Smooth muscle cell (in vitro differentiated cells): ENCODE data around the gene USP48. TPM values are rescaled to one million over a fixed set of nuclear protein-coding genes. Genes with fewer than 3 reads are reported as not detected.
A peak's percentile ranks its signal among the peaks of the same experiment; 100 is the strongest.
"Not testable (repeated sequence)": the region's sequence is repeated elsewhere in the genome, so short reads cannot be mapped to it uniquely, and the experiment has no call there.

Experiments
- DNase-seq: peaks from one replicate; lab custom pipeline; 2025; ENCODE audit not compliant: unreplicated experiment; lab: John Stamatoyannopoulos, UW
- H2AFZ ChIP-seq: fragments of 200-600 bp; sonication (generic); 2 replicates; pipeline ENCODE4 v1.6.0; 2016; ENCODE audit warnings: antibody characterized with exemption, low read depth, mild to moderate bottlenecking
- H3F3A ChIP-seq: fragments of 200-600 bp; sonication (generic); 2 replicates; pipeline ENCODE4 v1.6.0; 2017; ENCODE audit warnings: antibody characterized with exemption, low read depth
- H3K27ac ChIP-seq: fragments of 200-600 bp; sonication (generic); 2 replicates; pipeline ENCODE4 v1.5.1; 2016; ENCODE audit warnings: low read depth, mild to moderate bottlenecking
- H3K27me3 ChIP-seq: fragments of 200-600 bp; sonication (generic); 2 replicates; pipeline ENCODE4 v1.6.1; 2016; ENCODE audit warnings: low read depth, mild to moderate bottlenecking
- H3K36me3 ChIP-seq: fragments of 200-600 bp; sonication (generic); 2 replicates; pipeline ENCODE4 v1.5.1; 2016; ENCODE audit warnings: low read depth
- H3K4me1 ChIP-seq: fragments of 200-600 bp; sonication (generic); 2 replicates; pipeline ENCODE4 v1.5.1; 2016; ENCODE audit warnings: low read depth
- H3K4me2 ChIP-seq: fragments of 200-600 bp; sonication (generic); 2 replicates; pipeline ENCODE4 v1.6.0; 2016; ENCODE audit warnings: mild to moderate bottlenecking
- H3K4me3 ChIP-seq: fragments of 200-600 bp; sonication (generic); 2 replicates; pipeline ENCODE4 v1.5.1; 2016; ENCODE audit warnings: mild to moderate bottlenecking
- H3K79me2 ChIP-seq: fragments of 200-600 bp; sonication (generic); 2 replicates; pipeline ENCODE4 v1.6.0; 2016; ENCODE audit warnings: low read depth, mild to moderate bottlenecking
- H3K9ac ChIP-seq: fragments of 200-600 bp; sonication (generic); 2 replicates; pipeline ENCODE4 v1.6.0; 2016; ENCODE audit warnings: low read depth
- H3K9me3 ChIP-seq: fragments of 200-600 bp; sonication (generic); replicated peaks from 2 replicates; pipeline ENCODE4 v1.5.1; 2016; ENCODE audit warnings: low read depth
- H4K20me1 ChIP-seq: fragments of 200-600 bp; sonication (generic); 2 replicates; pipeline ENCODE4 v1.6.0; 2016; ENCODE audit warnings: low read depth
- WGBS: methylation state at CpG from one replicate; pipeline ENCODE4 v1.1.7; 2016; ENCODE audit warnings: low lambda C conversion rate; 5-methylcytosine and 5-hydroxymethylcytosine counted together
- polyA plus RNA-seq: library from polyadenylated mRNA; unstranded; fragments of >200 nt; fragmentation: Nextera tagmentation; extraction: Ambion mirVana; gene quantifications from 2 replicates; pipeline ENCODE4 v1.2.1, GENCODE V29; 2016
- total RNA-seq: library from RNA; depleted of rRNA; stranded (reverse); fragments of >200 nt; gene quantifications from 2 replicates; pipeline ENCODE4 v1.2.3, GENCODE V29; 2014
- TF ChIP-seq, protein P1 (sequence below): fragments of 200-600 bp; sonication (generic); IDR thresholded peaks from 2 replicates; pipeline ENCODE4 v1.5.1; 2017; ENCODE audit warnings: borderline replicate concordance, mild to moderate bottlenecking, antibody characterized with exemption; ENCODE audit not compliant: insufficient read depth, poor library complexity, severe bottlenecking

USP48 gene
- total and polyA plus RNA-seq, 2 experiments from 2014 or later, result 34.5 to 76.0 TPM

DNA sequence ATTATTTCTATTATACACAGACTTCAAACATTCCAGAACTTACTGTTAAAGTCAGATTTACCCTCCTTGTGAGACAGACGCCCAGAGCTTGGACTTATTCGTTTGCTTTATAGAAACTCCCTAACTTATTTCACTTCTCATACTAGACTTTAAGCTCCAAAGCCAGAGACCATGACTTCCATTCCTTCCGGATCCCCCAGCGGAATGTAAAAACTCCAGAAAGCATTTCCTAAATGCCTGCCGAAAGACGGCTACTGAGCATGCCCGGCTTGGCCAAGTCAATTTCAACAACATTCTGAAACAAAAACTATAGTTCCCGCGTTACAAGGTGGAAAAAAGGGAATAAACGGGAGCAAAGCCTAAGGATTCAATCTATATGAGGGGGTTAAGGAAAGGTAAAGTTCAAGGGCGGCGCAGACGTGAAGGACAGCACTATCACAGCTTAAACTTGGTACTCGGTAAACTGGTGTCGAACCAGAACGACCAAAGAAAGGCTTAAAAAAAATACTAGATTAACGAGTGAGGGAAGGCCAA lies 1.1 kb downstream of the USP48 start:
- Histone ChIP-seq H3K9me3 (no peaks in the 10 kb centered on the region), H3K4me2 (peak overlapping the region; percentile 91), H3K4me1 (no peaks in the 10 kb centered on the region), H3K36me3 (no peaks in the 10 kb centered on the region), H3F3A (no peaks in the 10 kb centered on the region), H3K4me3 (peak overlapping the region; percentile 73), H3K9ac (peak overlapping the region; percentile 99), H3K27ac (peak overlapping the region; percentile 100), H3K79me2 (peaks cover 60% of the 10 kb centered on the region), H4K20me1 (peaks cover 40% of the 10 kb centered on the region), H2AFZ (peak overlapping the region; percentile 83), H3K27me3 (no peaks in the 10 kb centered on the region)
- WGBS, result under 1% methylated on average over 17 of the region's 17 CpGs
- no peak for DNase-seq
- TF ChIP-seq, protein P1, sequence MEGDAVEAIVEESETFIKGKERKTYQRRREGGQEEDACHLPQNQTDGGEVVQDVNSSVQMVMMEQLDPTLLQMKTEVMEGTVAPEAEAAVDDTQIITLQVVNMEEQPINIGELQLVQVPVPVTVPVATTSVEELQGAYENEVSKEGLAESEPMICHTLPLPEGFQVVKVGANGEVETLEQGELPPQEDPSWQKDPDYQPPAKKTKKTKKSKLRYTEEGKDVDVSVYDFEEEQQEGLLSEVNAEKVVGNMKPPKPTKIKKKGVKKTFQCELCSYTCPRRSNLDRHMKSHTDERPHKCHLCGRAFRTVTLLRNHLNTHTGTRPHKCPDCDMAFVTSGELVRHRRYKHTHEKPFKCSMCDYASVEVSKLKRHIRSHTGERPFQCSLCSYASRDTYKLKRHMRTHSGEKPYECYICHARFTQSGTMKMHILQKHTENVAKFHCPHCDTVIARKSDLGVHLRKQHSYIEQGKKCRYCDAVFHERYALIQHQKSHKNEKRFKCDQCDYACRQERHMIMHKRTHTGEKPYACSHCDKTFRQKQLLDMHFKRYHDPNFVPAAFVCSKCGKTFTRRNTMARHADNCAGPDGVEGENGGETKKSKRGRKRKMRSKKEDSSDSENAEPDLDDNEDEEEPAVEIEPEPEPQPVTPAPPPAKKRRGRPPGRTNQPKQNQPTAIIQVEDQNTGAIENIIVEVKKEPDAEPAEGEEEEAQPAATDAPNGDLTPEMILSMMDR, result no peak

DNA sequence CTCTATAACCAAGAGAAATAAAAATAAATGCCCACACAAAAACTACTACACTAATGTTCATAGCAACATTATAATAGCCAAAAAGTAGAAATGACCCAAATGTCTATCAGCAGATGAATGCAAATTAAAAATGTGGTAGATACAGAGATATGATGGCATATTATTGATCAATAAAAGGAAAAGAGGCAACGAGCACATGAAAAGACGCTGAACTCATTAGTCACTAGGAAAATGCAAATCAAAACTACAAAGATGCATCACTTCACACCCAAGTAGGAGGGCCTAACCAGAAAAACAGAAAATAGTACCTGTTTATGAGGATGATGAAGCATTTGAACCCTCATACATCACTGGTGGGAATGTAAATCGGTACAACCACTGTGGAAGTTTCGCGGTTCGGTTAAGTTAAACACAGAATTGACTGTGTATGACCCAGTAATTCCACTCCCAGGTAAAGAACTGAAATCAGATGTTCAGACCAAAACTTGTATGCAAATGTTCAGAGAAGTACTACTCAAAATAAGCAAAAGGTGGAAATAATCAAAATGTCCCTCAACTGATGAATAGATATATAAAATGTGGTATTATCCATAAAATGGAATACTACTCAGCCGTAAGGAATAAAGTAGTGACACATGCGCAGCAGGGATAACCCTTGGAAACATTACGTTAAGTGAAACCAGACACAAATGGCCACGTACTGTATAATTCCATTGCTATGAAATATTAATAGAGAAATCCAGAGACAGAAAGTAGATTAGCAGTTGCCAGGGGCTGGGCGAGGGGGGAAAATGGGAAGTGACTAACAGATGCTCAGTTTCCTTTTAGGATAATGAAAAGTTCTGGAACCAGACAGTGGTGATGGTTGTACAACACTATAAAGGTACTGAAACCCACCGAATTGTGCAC lies 3.1 kb downstream of the USP48 start:
- Histone ChIP-seq H2AFZ (no peak overlapping the region), H3K36me3 (no peaks in the 10 kb centered on the region), H3K4me1 (no peaks in the 10 kb centered on the region), H3K4me2 (peak overlapping the region; percentile 91), H3K9ac (no peak overlapping the region), H3K9me3 (no peaks in the 10 kb centered on the region), H3K4me3 (no peak overlapping the region), H3K27me3 (no peaks in the 10 kb centered on the region), H3K27ac (no peak overlapping the region), H4K20me1 (peaks cover 60% of the 10 kb centered on the region), H3K79me2 (peaks cover 80% of the 10 kb centered on the region), H3F3A (no peaks in the 10 kb centered on the region)
- 92% methylated on average over 12 of the region's 12 CpGs for WGBS
- no peak for DNase-seq
- TF ChIP-seq, protein P1, result no peak

DNA sequence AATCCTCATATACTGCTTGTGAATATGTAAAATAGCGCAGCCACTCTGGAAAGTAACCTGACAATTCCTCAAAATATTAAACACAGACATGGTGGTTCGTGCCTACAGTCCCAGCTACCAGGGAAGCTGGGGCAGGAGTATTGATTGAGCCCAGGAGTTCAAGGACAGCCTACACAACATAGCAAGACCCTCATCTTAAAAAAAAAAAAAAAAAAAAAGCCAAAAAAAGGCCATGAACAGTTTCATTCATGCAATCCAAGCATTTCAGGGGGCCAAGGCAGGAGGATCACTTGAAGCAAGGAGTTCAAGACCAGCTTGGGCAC lies 4.6 kb downstream of the USP48 start:
- Histone ChIP-seq H3F3A (no peaks in the 10 kb centered on the region), H3K36me3 (no peaks in the 10 kb centered on the region), H3K4me2 (no peak overlapping the region), H3K9ac (no peak overlapping the region), H3K4me3 (no peak overlapping the region), H4K20me1 (peaks cover 75% of the 10 kb centered on the region), H2AFZ (no peak overlapping the region), H3K79me2 (peaks cover 95% of the 10 kb centered on the region), H3K9me3 (no peaks in the 10 kb centered on the region), H3K27me3 (no peaks in the 10 kb centered on the region), H3K4me1 (no peaks in the 10 kb centered on the region), H3K27ac (no peak overlapping the region)
- TF ChIP-seq, protein P1, result no peak
- no peak for DNase-seq
- 100% methylated on average over 2 of the region's 2 CpGs for WGBS

DNA sequence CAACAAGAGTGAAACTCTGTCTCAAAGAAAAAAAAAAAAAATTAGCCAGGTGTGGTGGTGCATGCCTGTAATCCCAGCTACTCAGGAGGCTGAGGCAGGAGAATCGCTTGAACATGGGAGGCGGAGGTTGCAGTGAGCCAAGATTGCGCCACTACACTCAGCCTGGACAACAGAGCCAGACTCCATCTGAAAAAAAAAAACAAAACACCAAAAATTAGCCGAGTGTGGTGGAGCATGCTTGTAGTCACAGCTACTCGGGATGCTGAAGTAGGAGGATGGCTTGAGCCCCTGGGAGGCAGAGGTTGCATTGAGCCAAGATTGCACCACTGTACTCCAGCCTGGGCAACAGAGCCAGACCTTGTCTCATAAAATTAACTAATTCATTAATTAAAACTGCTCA lies 6.0 kb downstream of the USP48 start:
- WGBS, result 100% methylated on average over 5 of the region's 5 CpGs
- H3F3A ChIP-seq, H3K4me2 ChIP-seq, H3K9ac ChIP-seq, DNase-seq, H3K27ac ChIP-seq, H3K4me3 ChIP-seq, H3K4me1 ChIP-seq, H3K27me3 ChIP-seq, H3K9me3 ChIP-seq, H2AFZ ChIP-seq, H3K36me3 ChIP-seq: not testable (repeated sequence)
- Histone ChIP-seq H4K20me1 (peaks cover 89% of the 10 kb centered on the region), H3K79me2 (peaks cover 100% of the 10 kb centered on the region)
